HG02870 (cell line): Measurements from ENCODE around the gene LRRC63.
"Not testable (repeated sequence)": the region's sequence is repeated elsewhere in the genome, so short reads cannot be mapped to it uniquely, and the experiment has no call there.

Experiments
- ATAC-seq: cut with Tn5 transposase; IDR thresholded peaks from one replicate; pipeline ENCODE4 v1.9.1; 2021; ENCODE audit warnings: mild to moderate bottlenecking, moderate library complexity; ENCODE audit not compliant: unreplicated experiment

The LRRC63 gene

GRCh38 chr13:46235286-46235685, 23.6 kb downstream of the LRRC63 start:
- no peak for ATAC-seq

GRCh38 chr13:46265292-46265691, 53.6 kb downstream of the LRRC63 start:
- no peak for ATAC-seq

- ATAC-seq, result no peak
Observed at GRCh38 chr13:46267166-46267565, 55.4 kb downstream of the LRRC63 start.

GRCh38 chr13:46270416-46270815, 58.7 kb downstream of the LRRC63 start:
- no peak for ATAC-seq

- ATAC-seq, result no peak
Observed at GRCh38 chr13:46274094-46274698, 62.5 kb downstream of the LRRC63 start.

GRCh38 chr13:46278474-46278873, 66.7 kb downstream of the LRRC63 start:
- ATAC-seq, result no peak

- ATAC-seq, result no peak
Observed at GRCh38 chr13:46281779-46282178, 70.1 kb downstream of the LRRC63 start.

- not testable (repeated sequence) for ATAC-seq
Observed at GRCh38 chr13:46283912-46284824, 72.4 kb downstream of the LRRC63 start.

GRCh38 chr13:46286972-46287371, 75.2 kb downstream of the LRRC63 start:
- no peak for ATAC-seq

GRCh38 chr13:46288570-46289259, 77.0 kb downstream of the LRRC63 start:
- ATAC-seq, result peak; percentile 51

GRCh38 chr13:46289260-46289955, 77.7 kb downstream of the LRRC63 start:
- ATAC-seq, result no peak

- no peak for ATAC-seq
Observed at GRCh38 chr13:46290434-46290833, 78.7 kb downstream of the LRRC63 start.

- ATAC-seq, result no peak
Observed at GRCh38 chr13:46293436-46293835, 81.7 kb downstream of the LRRC63 start.

- ATAC-seq, result peak; percentile 61
Observed at GRCh38 chr13:46295491-46296114, 83.9 kb downstream of the LRRC63 start.

- ATAC-seq, result peak; percentile 48
Observed at GRCh38 chr13:46296115-46296822, 84.5 kb downstream of the LRRC63 start.

- no peak for ATAC-seq
Observed at GRCh38 chr13:46296921-46297320, 85.2 kb downstream of the LRRC63 start.

GRCh38 chr13:46297361-46297811, 85.7 kb downstream of the LRRC63 start:
- ATAC-seq, result no peak

GRCh38 chr13:46303742-46304385, 92.1 kb downstream of the LRRC63 start:
- ATAC-seq, result no peak

- ATAC-seq, result no peak
Observed at GRCh38 chr13:46304546-46304945, 92.8 kb downstream of the LRRC63 start.
